ENCODE data around the gene TMEM94. TPM values are rescaled to one million over a fixed set of nuclear protein-coding genes. Genes with fewer than 3 reads are reported as not detected.
"Not testable (repeated sequence)": the region's sequence is repeated elsewhere in the genome, so short reads cannot be mapped to it uniquely, and the experiment has no call there.

Gene TMEM94
- total and polyA plus RNA-seq, 3 donors from 2014 or later: 128 to 171 (median 151) TPM

- peak overlapping the region in 1 of 2 donors; percentile 50 for H3K27ac ChIP-seq
These were observed 8.2 kb upstream of the TMEM94 start for GRCh38 chr17:75447951-75448856.

GRCh38 chr17:75450270-75450669 lies 6.2 kb upstream of the TMEM94 start:
- peaks cover 8% of the 10 kb centered on the region for H3K4me1 ChIP-seq
- WGBS, 2 donors: 90 to 97% methylated on average over 4 of the region's 4 CpGs
- DNase-seq: no peak
- intact Hi-C loops (cut with DNase I; ENCODE audit: low total_unique reads): no loop called here
- no peak overlapping the region for H3K4me3 ChIP-seq
- no peak overlapping the region for H3K27ac ChIP-seq
- no peaks in the 10 kb centered on the region for H3K9me3 ChIP-seq
- no peaks in the 10 kb centered on the region for H3K36me3 ChIP-seq (ENCODE audit: low read depth, missing control alignments)
- TF ChIP-seq, protein P1, sequence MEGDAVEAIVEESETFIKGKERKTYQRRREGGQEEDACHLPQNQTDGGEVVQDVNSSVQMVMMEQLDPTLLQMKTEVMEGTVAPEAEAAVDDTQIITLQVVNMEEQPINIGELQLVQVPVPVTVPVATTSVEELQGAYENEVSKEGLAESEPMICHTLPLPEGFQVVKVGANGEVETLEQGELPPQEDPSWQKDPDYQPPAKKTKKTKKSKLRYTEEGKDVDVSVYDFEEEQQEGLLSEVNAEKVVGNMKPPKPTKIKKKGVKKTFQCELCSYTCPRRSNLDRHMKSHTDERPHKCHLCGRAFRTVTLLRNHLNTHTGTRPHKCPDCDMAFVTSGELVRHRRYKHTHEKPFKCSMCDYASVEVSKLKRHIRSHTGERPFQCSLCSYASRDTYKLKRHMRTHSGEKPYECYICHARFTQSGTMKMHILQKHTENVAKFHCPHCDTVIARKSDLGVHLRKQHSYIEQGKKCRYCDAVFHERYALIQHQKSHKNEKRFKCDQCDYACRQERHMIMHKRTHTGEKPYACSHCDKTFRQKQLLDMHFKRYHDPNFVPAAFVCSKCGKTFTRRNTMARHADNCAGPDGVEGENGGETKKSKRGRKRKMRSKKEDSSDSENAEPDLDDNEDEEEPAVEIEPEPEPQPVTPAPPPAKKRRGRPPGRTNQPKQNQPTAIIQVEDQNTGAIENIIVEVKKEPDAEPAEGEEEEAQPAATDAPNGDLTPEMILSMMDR (IDR thresholded peaks at IDR 0.05): no peak
- no peak for TF ChIP-seq POLR2A (IDR thresholded peaks at IDR 0.05)
- H3K27me3 ChIP-seq: no peaks in the 10 kb centered on the region

More at GRCh38 chr17:75447951-75448856, 8.2 kb upstream of the TMEM94 start:
- H3K4me1 ChIP-seq: peaks cover 8% of the 10 kb centered on the region
- no peak for TF ChIP-seq POLR2A (IDR thresholded peaks at IDR 0.05)
- TF ChIP-seq, protein P1 (IDR thresholded peaks at IDR 0.05): no peak
- DNase-seq: no peak
- no peak overlapping the region for H3K4me3 ChIP-seq
- no peaks in the 10 kb centered on the region for H3K36me3 ChIP-seq (ENCODE audit: low read depth, missing control alignments)
- no peaks in the 10 kb centered on the region for H3K27me3 ChIP-seq
- WGBS, 2 donors: 51 to 56% methylated on average over 17 of the region's 17 CpGs
- H3K9me3 ChIP-seq: no peaks in the 10 kb centered on the region
- intact Hi-C loops (cut with DNase I; ENCODE audit: low total_unique reads): no loop called here

GRCh38 chr17:75454193-75454592 lies 2.2 kb upstream of the TMEM94 start:
- TF ChIP-seq, protein P1 (IDR thresholded peaks at IDR 0.05): no peak
- no peak for TF ChIP-seq POLR2A (IDR thresholded peaks at IDR 0.05)
- no peaks in the 10 kb centered on the region for H3K9me3 ChIP-seq
- H3K4me1 ChIP-seq: peaks cover 17% of the 10 kb centered on the region
- H3K4me3 ChIP-seq: no peak overlapping the region
- H3K27me3 ChIP-seq: no peaks in the 10 kb centered on the region
- H3K36me3 ChIP-seq (ENCODE audit: low read depth, missing control alignments): no peaks in the 10 kb centered on the region
- H3K27ac ChIP-seq: no peak overlapping the region
- no peak for DNase-seq
- intact Hi-C loops (cut with DNase I; ENCODE audit: low total_unique reads): no loop called here

GRCh38 chr17:75454672-75455071 lies 1.8 kb upstream of the TMEM94 start:
- H3K4me1 ChIP-seq: peaks cover 21% of the 10 kb centered on the region
- H3K36me3 ChIP-seq (ENCODE audit: low read depth, missing control alignments); intact Hi-C loops (cut with DNase I; ENCODE audit: low total_unique reads); H3K27me3 ChIP-seq; H3K9me3 ChIP-seq; DNase-seq; H3K4me3 ChIP-seq; H3K27ac ChIP-seq: not testable (repeated sequence)
- WGBS, 2 donors: 94 to 96% methylated on average over 3 of the region's 3 CpGs

- Histone ChIP-seq H3K9me3 (no peaks in the 10 kb centered on the region), H3K27me3 (no peaks in the 10 kb centered on the region), H3K4me3 (peak overlapping the region; percentile 79 to 81), H3K27ac (peak overlapping the region; percentile 81 to 93), H3K36me3 (ENCODE audit: low read depth, missing control alignments) (no peaks in the 10 kb centered on the region), H3K4me1 (peaks cover 24% of the 10 kb centered on the region)
- 1 to 2% methylated on average over 13 of the region's 13 CpGs for WGBS, 2 donors
- intact Hi-C loops (cut with DNase I; ENCODE audit: low total_unique reads): no loop called here
- no peak for DNase-seq
- no peak for TF ChIP-seq POLR2A (IDR thresholded peaks at IDR 0.05)
- TF ChIP-seq, protein P1 (IDR thresholded peaks at IDR 0.05): no peak
These were observed 407 bp upstream of the TMEM94 start for GRCh38 chr17:75456039-75456416.

Data from testis (tissue), 3 donors.